Stimulated activated naive CD8-positive, alpha-beta T cell treated with anti-CD3 and anti-CD28 coated beads, Interleukin-15, amount 100 ng/mL, for 72 hours (primary cell): ENCODE data around the gene CLPTM1L.
"Not testable (repeated sequence)": the region's sequence is repeated elsewhere in the genome, so short reads cannot be mapped to it uniquely, and the experiment has no call there.

Experiments
- ATAC-seq: fragments of 150-1000 bp; cut with Tn5 transposase; 2 replicates; pipeline ENCODE4 v1.10.0; 2021; ENCODE audit warnings: mild to moderate bottlenecking, moderate library complexity
- DNase-seq, 2 donors: peaks; one replicate each; pipeline ENCODE4 v3.0.0; 2021 to 2022
- H3K27ac Mint-ChIP-seq, 2 donors: one replicate each; pipeline ENCODE4 v1.8.0; 2022; ENCODE audit warnings: mild to moderate bottlenecking in 2 of 2, mixed read lengths in 2 of 2, moderate library complexity in 2 of 2
- H3K27me3 Mint-ChIP-seq: one replicate; pipeline ENCODE4 v1.8.0; 2022; ENCODE audit warnings: mixed read lengths
- H3K4me1 Mint-ChIP-seq: one replicate; pipeline ENCODE4 v1.8.0; 2022; ENCODE audit warnings: mild to moderate bottlenecking, mixed read lengths
- H3K4me3 Mint-ChIP-seq, 2 donors: one replicate each; pipeline ENCODE4 v1.8.0; 2022; ENCODE audit warnings: mild to moderate bottlenecking in 2 of 2, mixed read lengths in 2 of 2, moderate library complexity in 1 of 2
- H3K9me3 Mint-ChIP-seq, 2 donors: one replicate each; pipeline ENCODE4 v1.8.0; 2022; ENCODE audit warnings: mixed read lengths in 2 of 2

The CLPTM1L gene

GRCh38 chr5:1339818-1340210, 5.1 kb downstream of the CLPTM1L start:
- not testable (repeated sequence) for ATAC-seq, H3K9me3 Mint-ChIP-seq, H3K27me3 Mint-ChIP-seq, H3K27ac Mint-ChIP-seq, H3K4me3 Mint-ChIP-seq, DNase-seq
- H3K4me1 Mint-ChIP-seq, result peaks cover 44% of the 10 kb centered on the region

- not testable (repeated sequence) for H3K27me3 Mint-ChIP-seq, H3K9me3 Mint-ChIP-seq
Observed at GRCh38 chr5:1339139-1339817, 5.6 kb downstream of the CLPTM1L start.

GRCh38 chr5:1338506-1339070, 6.3 kb downstream of the CLPTM1L start:
- no peak for DNase-seq
- Mint-ChIP-seq H3K27me3 (no peaks in the 10 kb centered on the region), H3K9me3 (no peaks in the 10 kb centered on the region), H3K4me1 (peaks cover 37% of the 10 kb centered on the region), H3K4me3 (no peak overlapping the region), H3K27ac (peak overlapping the region in 1 of 2 donors; percentile 63)
- no peak for ATAC-seq

More at GRCh38 chr5:1339139-1339817, 5.6 kb downstream of the CLPTM1L start:
- peaks cover 44% of the 10 kb centered on the region for H3K4me1 Mint-ChIP-seq
- H3K4me3 Mint-ChIP-seq, ATAC-seq, H3K27ac Mint-ChIP-seq, DNase-seq: not testable (repeated sequence)

GRCh38 chr5:1338196-1338490, 6.8 kb downstream of the CLPTM1L start:
- DNase-seq (no peak), ATAC-seq (no peak)
- H3K4me1 Mint-ChIP-seq, result peaks cover 34% of the 10 kb centered on the region
- H3K4me3 Mint-ChIP-seq, result no peak overlapping the region
- H3K27ac Mint-ChIP-seq, result no peak overlapping the region
- no peaks in the 10 kb centered on the region for H3K9me3 Mint-ChIP-seq
- no peaks in the 10 kb centered on the region for H3K27me3 Mint-ChIP-seq

GRCh38 chr5:1337489-1338195, 7.3 kb downstream of the CLPTM1L start:
- Mint-ChIP-seq H3K4me1 (peaks cover 30% of the 10 kb centered on the region), H3K27me3 (no peaks in the 10 kb centered on the region), H3K9me3 (no peaks in the 10 kb centered on the region), H3K4me3 (no peak overlapping the region), H3K27ac (no peak overlapping the region)
- DNase-seq, result no peak
- no peak for ATAC-seq

- H3K4me3 Mint-ChIP-seq, result no peak overlapping the region
- no peak overlapping the region for H3K27ac Mint-ChIP-seq
- H3K4me1 Mint-ChIP-seq, result peaks cover 24% of the 10 kb centered on the region
- H3K9me3 Mint-ChIP-seq, result no peaks in the 10 kb centered on the region
- H3K27me3 Mint-ChIP-seq, result no peaks in the 10 kb centered on the region
- DNase-seq (no peak), ATAC-seq (no peak)
Observed at GRCh38 chr5:1336749-1337488, 8.0 kb downstream of the CLPTM1L start.

GRCh38 chr5:1336106-1336561, 8.8 kb downstream of the CLPTM1L start:
- peaks cover 17% of the 10 kb centered on the region for H3K4me1 Mint-ChIP-seq
- H3K27me3 Mint-ChIP-seq, result no peaks in the 10 kb centered on the region
- no peak overlapping the region for H3K27ac Mint-ChIP-seq
- DNase-seq (no peak), ATAC-seq (no peak)
- H3K4me3 Mint-ChIP-seq, result no peak overlapping the region
- no peaks in the 10 kb centered on the region for H3K9me3 Mint-ChIP-seq

GRCh38 chr5:1335540-1336095, 9.3 kb downstream of the CLPTM1L start:
- Mint-ChIP-seq H3K27me3 (no peaks in the 10 kb centered on the region), H3K4me3 (no peak overlapping the region), H3K27ac (no peak overlapping the region)

GRCh38 chr5:1334831-1335539, 9.9 kb downstream of the CLPTM1L start:
- peaks cover 15% of the 10 kb centered on the region for H3K4me1 Mint-ChIP-seq
- H3K27me3 Mint-ChIP-seq, result no peaks in the 10 kb centered on the region
- DNase-seq, result no peak
- ATAC-seq, result no peak
- no peak overlapping the region for H3K27ac Mint-ChIP-seq
- no peak overlapping the region for H3K4me3 Mint-ChIP-seq
- H3K9me3 Mint-ChIP-seq, result no peaks in the 10 kb centered on the region

More at GRCh38 chr5:1335540-1336095, 9.3 kb downstream of the CLPTM1L start:
- DNase-seq (no peak), ATAC-seq (no peak)
- H3K4me1 Mint-ChIP-seq, result peaks cover 15% of the 10 kb centered on the region
- H3K9me3 Mint-ChIP-seq, result no peaks in the 10 kb centered on the region

- ATAC-seq, result no peak
- no peaks in the 10 kb centered on the region for H3K27me3 Mint-ChIP-seq
- H3K4me3 Mint-ChIP-seq, result no peak overlapping the region
- no peak for DNase-seq
- peaks cover 15% of the 10 kb centered on the region for H3K4me1 Mint-ChIP-seq
- H3K9me3 Mint-ChIP-seq, result no peaks in the 10 kb centered on the region
- no peak overlapping the region for H3K27ac Mint-ChIP-seq
Observed at GRCh38 chr5:1333986-1334385, 10.9 kb downstream of the CLPTM1L start.

- not testable (repeated sequence) for H3K27me3 Mint-ChIP-seq, DNase-seq, H3K9me3 Mint-ChIP-seq, H3K27ac Mint-ChIP-seq, H3K4me3 Mint-ChIP-seq, ATAC-seq
- peaks cover 15% of the 10 kb centered on the region for H3K4me1 Mint-ChIP-seq
Observed at GRCh38 chr5:1333286-1333685, 11.6 kb downstream of the CLPTM1L start.

GRCh38 chr5:1332461-1333001, 12.4 kb downstream of the CLPTM1L start:
- ATAC-seq (peak; percentile 74), DNase-seq (no peak)
- Mint-ChIP-seq H3K4me1 (peaks cover 11% of the 10 kb centered on the region), H3K27me3 (no peaks in the 10 kb centered on the region), H3K4me3 (no peak overlapping the region), H3K27ac (no peak overlapping the region), H3K9me3 (no peaks in the 10 kb centered on the region)

GRCh38 chr5:1331861-1332405, 13.0 kb downstream of the CLPTM1L start:
- Mint-ChIP-seq H3K27ac (no peak overlapping the region), H3K4me1 (peaks cover 11% of the 10 kb centered on the region), H3K4me3 (no peak overlapping the region), H3K9me3 (no peaks in the 10 kb centered on the region), H3K27me3 (no peaks in the 10 kb centered on the region)
- ATAC-seq, result peak; percentile 16
- no peak for DNase-seq
